Epithelial cell of prostate (primary cell): ENCODE results near the gene EHBP1.
"Not testable (repeated sequence)": the region's sequence is repeated elsewhere in the genome, so short reads cannot be mapped to it uniquely, and the experiment has no call there.

Experiments
- DNase-seq: peaks from one replicate; pipeline ENCODE4 v3.0.0-alpha.2; 2011; ENCODE audit warnings: low read depth, low spot score
- H3K27ac ChIP-seq: fragments of 450-650 bp; 2 replicates; pipeline ENCODE4 v1.5.1; 2017; ENCODE audit warnings: mild to moderate bottlenecking

Gene EHBP1

GRCh38 chr2:62698653-62699052 is 6.9 kb upstream of the EHBP1 start:
- no peak for DNase-seq
- H3K27ac ChIP-seq = no peak overlapping the region

GRCh38 chr2:62704654-62705006 is 883 bp upstream of the EHBP1 start:
- H3K27ac ChIP-seq = peak overlapping the region; percentile 89
- no peak for DNase-seq

GRCh38 chr2:62705859-62706720 is 577 bp downstream of the EHBP1 start:
- DNase-seq = no peak
- H3K27ac ChIP-seq = peak overlapping the region; percentile 89

- no peak for DNase-seq
- H3K27ac ChIP-seq = peak overlapping the region; percentile 89
These were observed 1.4 kb downstream of the EHBP1 start for GRCh38 chr2:62706721-62707521.

GRCh38 chr2:62708751-62709150 is 3.2 kb downstream of the EHBP1 start:
- no peak for DNase-seq
- no peak overlapping the region for H3K27ac ChIP-seq

GRCh38 chr2:62711832-62712494 is 6.5 kb downstream of the EHBP1 start:
- no peak overlapping the region for H3K27ac ChIP-seq
- DNase-seq = no peak

GRCh38 chr2:62713196-62713595 is 7.7 kb downstream of the EHBP1 start:
- DNase-seq = not testable (repeated sequence)

GRCh38 chr2:62713837-62714236 is 8.3 kb downstream of the EHBP1 start:
- H3K27ac ChIP-seq = peak overlapping the region; percentile 20
- no peak for DNase-seq

More at GRCh38 chr2:62713196-62713595, 7.7 kb downstream of the EHBP1 start:
- peak overlapping the region; percentile 20 for H3K27ac ChIP-seq

- no peak overlapping the region for H3K27ac ChIP-seq
These were observed 11.3 kb downstream of the EHBP1 start for GRCh38 chr2:62716768-62717167.

GRCh38 chr2:62717503-62718081 is 12.1 kb downstream of the EHBP1 start:
- no peak for DNase-seq
- H3K27ac ChIP-seq = no peak overlapping the region

More at GRCh38 chr2:62716768-62717167, 11.3 kb downstream of the EHBP1 start:
- no peak for DNase-seq

- no peak for DNase-seq
- H3K27ac ChIP-seq = no peak overlapping the region
These were observed 12.8 kb downstream of the EHBP1 start for GRCh38 chr2:62718225-62718822.

GRCh38 chr2:62719757-62720156 is 14.2 kb downstream of the EHBP1 start:
- DNase-seq = no peak
- no peak overlapping the region for H3K27ac ChIP-seq

- DNase-seq = no peak
- H3K27ac ChIP-seq = no peak overlapping the region
These were observed 17.2 kb downstream of the EHBP1 start for GRCh38 chr2:62722679-62723078.

- H3K27ac ChIP-seq = no peak overlapping the region
- DNase-seq = no peak
These were observed 17.7 kb downstream of the EHBP1 start for GRCh38 chr2:62723253-62723652.

- H3K27ac ChIP-seq = no peak overlapping the region
- DNase-seq = no peak
These were observed 18.6 kb downstream of the EHBP1 start for GRCh38 chr2:62724106-62724505.

- no peak overlapping the region for H3K27ac ChIP-seq
- DNase-seq = no peak
These were observed 19.6 kb downstream of the EHBP1 start for GRCh38 chr2:62724886-62725711.

GRCh38 chr2:62725712-62726055 is 20.2 kb downstream of the EHBP1 start:
- DNase-seq = no peak
- no peak overlapping the region for H3K27ac ChIP-seq

GRCh38 chr2:62727259-62727867 is 21.9 kb downstream of the EHBP1 start:
- no peak for DNase-seq
- H3K27ac ChIP-seq = no peak overlapping the region
